Erythroblast (primary cell): ENCODE data around the gene DHX9.

Experiments
- GATA1 ChIP-seq: IDR thresholded peaks from 2 replicates; pipeline ENCODE4 v1.6.1; 2011; ENCODE audit warnings: low read depth, mild to moderate bottlenecking, control low read depth, low read length, moderate library complexity
- POLR2A ChIP-seq: IDR thresholded peaks from 2 replicates; pipeline ENCODE4 v1.6.1; 2011; ENCODE audit warnings: mild to moderate bottlenecking, low read length

GRCh38 chr1:182834326-182834725, 4.8 kb upstream of the DHX9 start:
- TF ChIP-seq POLR2A (no peak), GATA1 (no peak)
